ENCODE results near the gene DNASE1L3.
"Not testable (repeated sequence)": the region's sequence is repeated elsewhere in the genome, so short reads cannot be mapped to it uniquely, and the experiment has no call there.

DNASE1L3 gene

GRCh38 chr3:58234516-58234931 is 23.8 kb upstream of the DNASE1L3 start:
- no peak for TF ChIP-seq CTCF (conservative IDR thresholded peaks at IDR 0.05; ENCODE audit: low read length)
- no peak overlapping the region for H3K4me3 ChIP-seq (ENCODE audit: low read length)
- peak; percentile 50 for DNase-seq (ENCODE audit: low read depth)

DNA sequence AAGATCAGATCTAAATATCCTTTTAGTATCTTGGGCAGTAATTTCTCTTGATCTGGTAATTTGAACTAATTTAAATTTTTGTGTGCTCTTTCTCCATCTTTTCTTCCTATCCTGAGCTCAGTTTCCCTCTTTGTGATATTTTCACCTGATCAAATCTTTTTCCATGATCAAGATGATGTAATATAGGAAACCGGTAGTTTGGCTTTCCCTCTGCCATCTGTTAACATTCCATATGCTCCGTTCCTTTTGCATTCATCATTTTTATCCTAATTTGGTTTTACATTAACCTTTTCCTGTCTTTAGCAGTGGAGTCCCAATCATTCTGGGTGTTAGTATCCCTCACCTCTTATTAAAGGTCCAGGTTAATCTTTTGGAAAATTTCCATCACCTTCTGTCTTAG is 20.9 kb upstream of the DNASE1L3 start:
- H3K4me3 ChIP-seq (ENCODE audit: low read length) = no peak overlapping the region
- no peak for TF ChIP-seq CTCF (conservative IDR thresholded peaks at IDR 0.05; ENCODE audit: low read length)
- no peak for DNase-seq (ENCODE audit: low read depth)

GRCh38 chr3:58230876-58231552 is 20.2 kb upstream of the DNASE1L3 start:
- no peak for DNase-seq (ENCODE audit: low read depth)

DNA sequence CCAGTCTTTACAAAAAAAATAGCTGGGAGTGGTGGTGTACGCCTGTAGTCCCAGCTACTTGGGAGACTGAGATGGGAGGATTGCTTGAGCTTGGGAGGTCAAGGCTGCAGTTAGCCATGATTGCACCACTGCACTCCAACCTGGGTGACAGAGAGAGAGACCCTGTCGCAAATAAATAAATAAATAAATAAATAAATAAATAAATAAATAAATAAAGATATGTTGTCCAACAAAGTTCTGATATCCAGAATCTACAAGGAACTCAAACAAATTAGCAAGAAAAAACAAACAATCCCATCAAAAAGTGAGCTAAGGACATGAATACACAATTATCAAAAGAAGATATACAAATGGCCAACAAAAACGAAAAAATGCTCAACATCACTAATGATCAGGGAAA is 17.2 kb upstream of the DNASE1L3 start:
- DNase-seq (ENCODE audit: low read depth); H3K4me3 ChIP-seq (ENCODE audit: low read length): not testable (repeated sequence)

More at GRCh38 chr3:58230876-58231552, 20.2 kb upstream of the DNASE1L3 start:
- no peak for TF ChIP-seq CTCF (conservative IDR thresholded peaks at IDR 0.05; ENCODE audit: low read length)
- no peak overlapping the region for H3K4me3 ChIP-seq (ENCODE audit: low read length)

GRCh38 chr3:58223855-58224254 is 13.1 kb upstream of the DNASE1L3 start:
- no peak for DNase-seq (ENCODE audit: low read depth)
- H3K4me3 ChIP-seq (ENCODE audit: low read length) = no peak overlapping the region
- no peak for TF ChIP-seq CTCF (conservative IDR thresholded peaks at IDR 0.05; ENCODE audit: low read length)

DNA sequence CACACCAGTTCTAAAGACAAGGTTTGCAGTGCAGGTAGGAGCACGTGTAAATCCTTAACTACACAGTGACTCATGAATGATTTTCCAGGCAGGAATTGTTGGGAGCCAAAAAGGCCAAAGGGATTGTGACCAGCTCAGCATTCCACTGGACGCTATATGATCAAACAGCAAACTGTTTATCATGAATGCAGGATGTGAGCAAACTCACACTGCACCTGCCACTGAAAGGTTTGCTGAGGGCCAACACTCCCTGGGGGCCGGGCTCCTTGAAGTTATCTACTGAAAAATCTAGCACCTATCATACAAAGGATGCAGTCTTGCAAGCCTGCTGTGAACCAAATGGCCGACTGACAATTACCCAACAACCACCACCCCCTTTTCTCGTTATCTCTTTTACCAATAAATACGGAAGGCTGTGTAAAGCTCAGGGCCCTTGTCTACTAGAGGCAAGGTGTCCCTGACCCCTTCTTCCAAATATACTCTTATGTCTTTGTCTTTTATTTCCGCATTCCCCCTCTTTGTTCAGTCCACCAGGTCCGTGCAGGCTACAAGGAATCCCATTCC is 11.5 kb upstream of the DNASE1L3 start:
- DNase-seq (ENCODE audit: low read depth) = no peak
- no peak overlapping the region for H3K4me3 ChIP-seq (ENCODE audit: low read length)
- no peak for TF ChIP-seq CTCF (conservative IDR thresholded peaks at IDR 0.05; ENCODE audit: low read length)

DNA sequence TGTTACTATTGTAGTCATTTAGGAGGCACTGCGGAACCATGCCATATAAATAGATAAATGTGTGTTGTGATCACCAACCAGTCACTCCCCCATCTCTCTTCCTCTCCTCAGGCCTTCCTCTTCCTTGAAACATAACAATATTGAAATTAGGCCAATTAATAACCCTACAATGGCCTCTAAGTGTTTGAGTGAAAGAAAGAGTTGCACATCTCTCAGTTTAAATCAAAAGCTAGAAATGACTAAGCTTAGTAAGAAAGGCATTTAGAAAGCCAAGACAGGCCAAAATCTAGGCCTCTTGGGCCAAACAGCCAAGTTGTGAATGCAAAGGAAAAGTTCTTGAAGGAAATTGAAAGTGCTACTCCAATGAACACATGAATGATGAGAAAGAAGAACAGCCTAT is 8.1 kb upstream of the DNASE1L3 start:
- no peak for TF ChIP-seq CTCF (conservative IDR thresholded peaks at IDR 0.05; ENCODE audit: low read length)
- no peak for DNase-seq (ENCODE audit: low read depth)
- no peak overlapping the region for H3K4me3 ChIP-seq (ENCODE audit: low read length)
